AG04450 (cell line): ENCODE data around the gene SLF2. TPM values are rescaled to one million over a fixed set of nuclear protein-coding genes. Genes with fewer than 3 reads are reported as not detected.

Experiments used
- CTCF ChIA-PET: fragments of 300-600, 350-600 bp; formaldehyde crosslinking; extraction: SDS; loops from one replicate; lab custom pipeline; 2022; ENCODE audit warnings: antibody characterized with exemption, inconsistent platforms; lab: Charles Lee
- POLR2A ChIA-PET: fragments of 350-600 bp; formaldehyde crosslinking; extraction: SDS; loops from one replicate; lab custom pipeline; 2021; ENCODE audit warnings: antibody characterized with exemption, inconsistent platforms; lab: Yijun Ruan, JAX
- DNase-seq: peaks from one replicate; pipeline ENCODE4 v3.0.0-alpha.2; 2011; ENCODE audit warnings: low read depth, low spot score
- H3K27ac ChIP-seq: one replicate; pipeline ENCODE4 v1.5.1; 2012; ENCODE audit warnings: low read depth, low read length, control low read depth
- H3K27me3 ChIP-seq: one replicate; pipeline ENCODE4 v1.6.0; 2012; ENCODE audit warnings: low read length; ENCODE audit not compliant: control insufficient read depth, insufficient read depth
- H3K4me3 ChIP-seq: 2 replicates; pipeline ENCODE4 v1.5.1; 2011; ENCODE audit warnings: mild to moderate bottlenecking, low read depth, low read length, control low read depth
- H3K9me3 ChIP-seq: 2 replicates; pipeline ENCODE4 v1.5.1; 2012; ENCODE audit warnings: low read length; ENCODE audit not compliant: control insufficient read depth, insufficient read depth
- polyA plus RNA-seq: library from polyadenylated mRNA; depleted of rRNA; stranded (reverse); fragments of >200 nt; gene quantifications from 2 replicates; pipeline ENCODE4 v1.2.3, GENCODE V29; 2011
- TF ChIP-seq, protein P1 (sequence below): IDR thresholded peaks from 2 replicates; pipeline ENCODE4 v1.5.1; 2011; ENCODE audit warnings: low read depth, low read length, control low read depth, inconsistent platforms

Gene SLF2
- polyA plus RNA-seq, 1 experiment, result 19.0 TPM

DNA sequence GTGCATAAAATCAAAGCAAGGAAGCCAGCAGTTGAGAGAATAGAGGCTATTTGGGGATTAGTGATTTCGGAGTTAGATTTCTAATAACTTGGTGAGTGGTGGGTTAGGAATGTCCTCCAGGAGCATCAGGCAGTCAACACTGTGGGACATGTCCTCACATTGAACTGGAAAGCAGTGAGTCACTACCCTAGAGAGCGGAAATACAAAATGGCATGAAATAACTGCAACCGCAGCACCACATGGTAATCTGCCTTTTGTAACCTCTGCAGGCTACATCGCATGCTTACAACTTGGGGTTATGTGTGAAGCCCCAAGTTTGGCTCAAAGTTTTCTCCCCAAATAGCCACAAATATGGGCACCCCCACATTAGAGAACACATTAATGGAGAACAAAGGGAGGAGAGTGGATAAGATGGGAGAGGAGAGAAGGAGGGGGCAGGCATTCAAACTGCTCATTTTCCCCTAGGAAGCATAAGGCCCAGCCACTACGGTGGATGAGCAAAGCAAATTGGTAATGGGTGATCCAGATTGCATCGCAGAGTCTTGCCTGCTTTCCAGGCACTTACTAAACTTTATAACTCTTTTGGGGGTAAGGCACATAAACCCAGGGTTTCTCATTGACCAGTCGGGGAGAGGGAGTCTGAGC lies 22.0 kb upstream of the SLF2 start:
- no peak overlapping the region for H3K4me3 ChIP-seq
- H3K27me3 ChIP-seq, result no peaks in the 10 kb centered on the region
- DNase-seq, result peak; percentile 91
- POLR2A ChIA-PET, result no interaction called here
- CTCF ChIA-PET, result interaction anchor here (0.6 kb wide), 1 partner anchor 355 kb away, joined by 5 read pairs; the partner anchor contains the start of gene HIF1AN
- H3K27ac ChIP-seq, result peak overlapping the region; percentile 96
- TF ChIP-seq, protein P1, sequence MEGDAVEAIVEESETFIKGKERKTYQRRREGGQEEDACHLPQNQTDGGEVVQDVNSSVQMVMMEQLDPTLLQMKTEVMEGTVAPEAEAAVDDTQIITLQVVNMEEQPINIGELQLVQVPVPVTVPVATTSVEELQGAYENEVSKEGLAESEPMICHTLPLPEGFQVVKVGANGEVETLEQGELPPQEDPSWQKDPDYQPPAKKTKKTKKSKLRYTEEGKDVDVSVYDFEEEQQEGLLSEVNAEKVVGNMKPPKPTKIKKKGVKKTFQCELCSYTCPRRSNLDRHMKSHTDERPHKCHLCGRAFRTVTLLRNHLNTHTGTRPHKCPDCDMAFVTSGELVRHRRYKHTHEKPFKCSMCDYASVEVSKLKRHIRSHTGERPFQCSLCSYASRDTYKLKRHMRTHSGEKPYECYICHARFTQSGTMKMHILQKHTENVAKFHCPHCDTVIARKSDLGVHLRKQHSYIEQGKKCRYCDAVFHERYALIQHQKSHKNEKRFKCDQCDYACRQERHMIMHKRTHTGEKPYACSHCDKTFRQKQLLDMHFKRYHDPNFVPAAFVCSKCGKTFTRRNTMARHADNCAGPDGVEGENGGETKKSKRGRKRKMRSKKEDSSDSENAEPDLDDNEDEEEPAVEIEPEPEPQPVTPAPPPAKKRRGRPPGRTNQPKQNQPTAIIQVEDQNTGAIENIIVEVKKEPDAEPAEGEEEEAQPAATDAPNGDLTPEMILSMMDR, result no peak
- H3K9me3 ChIP-seq, result no peaks in the 10 kb centered on the region

GRCh38 chr10:100894033-100894432 lies 18.7 kb upstream of the SLF2 start:
- Histone ChIP-seq H3K27ac (no peak overlapping the region), H3K4me3 (no peak overlapping the region), H3K9me3 (no peaks in the 10 kb centered on the region), H3K27me3 (no peaks in the 10 kb centered on the region)
- ChIA-PET POLR2A (no interaction called here), CTCF (no interaction called here)
- TF ChIP-seq, protein P1, result no peak
- DNase-seq, result no peak

- Histone ChIP-seq H3K27me3 (no peaks in the 10 kb centered on the region), H3K27ac (no peak overlapping the region), H3K4me3 (no peak overlapping the region), H3K9me3 (no peaks in the 10 kb centered on the region)
- CTCF ChIA-PET, result no interaction called here
- POLR2A ChIA-PET, result no interaction called here
- TF ChIP-seq, protein P1, result no peak
- DNase-seq, result no peak
These were observed 18.0 kb upstream of the SLF2 start for GRCh38 chr10:100894589-100895294.

DNA sequence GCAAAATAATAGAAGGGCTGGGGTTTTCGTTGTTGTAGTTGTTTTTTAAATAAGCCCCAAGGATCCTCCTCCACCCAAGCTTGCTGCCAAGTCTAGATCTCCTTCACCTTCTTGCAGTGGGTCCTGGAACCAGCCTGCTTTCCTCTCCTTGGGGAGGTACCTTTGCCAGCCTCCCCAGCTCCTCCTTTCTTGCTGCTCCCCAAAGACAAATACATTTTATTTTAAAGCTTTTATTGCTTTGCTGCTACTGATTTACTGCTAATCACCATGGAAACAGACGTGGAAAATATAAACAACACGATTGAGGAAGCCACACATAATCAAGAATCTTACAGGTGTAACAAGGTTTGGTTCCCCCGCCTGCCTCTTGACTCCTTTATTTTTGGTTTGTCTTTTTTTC lies 17.4 kb upstream of the SLF2 start:
- Histone ChIP-seq H3K27me3 (no peaks in the 10 kb centered on the region), H3K27ac (no peak overlapping the region), H3K4me3 (no peak overlapping the region), H3K9me3 (no peaks in the 10 kb centered on the region)
- TF ChIP-seq, protein P1, result no peak
- CTCF ChIA-PET, result no interaction called here
- no peak for DNase-seq
- POLR2A ChIA-PET, result no interaction called here

DNA sequence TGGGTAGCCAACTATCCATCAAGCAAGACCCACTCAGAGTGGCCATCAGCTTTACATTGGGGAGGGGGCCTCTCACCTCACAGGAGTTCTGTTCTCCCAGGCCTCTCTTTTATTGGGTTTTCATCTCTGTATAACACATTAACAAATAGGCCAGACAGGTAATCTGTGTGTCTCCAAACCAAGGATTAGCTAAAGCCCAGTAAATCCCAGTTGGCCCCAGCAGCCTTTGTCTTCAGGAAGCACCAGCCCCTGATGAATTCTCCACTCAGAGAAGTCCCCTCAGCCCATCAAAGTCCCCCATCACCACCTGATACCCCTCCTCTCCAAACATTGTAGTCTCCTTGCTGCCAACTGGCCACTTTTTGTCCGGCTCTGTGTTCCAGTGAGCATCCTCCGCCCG lies 16.9 kb upstream of the SLF2 start:
- no peaks in the 10 kb centered on the region for H3K9me3 ChIP-seq
- DNase-seq, result no peak
- TF ChIP-seq, protein P1, result no peak
- H3K27me3 ChIP-seq, result no peaks in the 10 kb centered on the region
- ChIA-PET CTCF (interaction anchor here (1.2 kb wide), 1 partner anchor 18 kb away, joined by 3 read pairs; no protein-coding TSS in a partner anchor), POLR2A (no interaction called here)
- H3K4me3 ChIP-seq, result no peak overlapping the region
- H3K27ac ChIP-seq, result no peak overlapping the region
